Measurements from ENCODE around the gene FBXL17. TPM values are rescaled to one million over a fixed set of nuclear protein-coding genes. Genes with fewer than 3 reads are reported as not detected.

Gene FBXL17
- polyA plus RNA-seq, 1 of the 3 experiments (the other 2 are of a cell fraction) = 4.4 TPM

DNA sequence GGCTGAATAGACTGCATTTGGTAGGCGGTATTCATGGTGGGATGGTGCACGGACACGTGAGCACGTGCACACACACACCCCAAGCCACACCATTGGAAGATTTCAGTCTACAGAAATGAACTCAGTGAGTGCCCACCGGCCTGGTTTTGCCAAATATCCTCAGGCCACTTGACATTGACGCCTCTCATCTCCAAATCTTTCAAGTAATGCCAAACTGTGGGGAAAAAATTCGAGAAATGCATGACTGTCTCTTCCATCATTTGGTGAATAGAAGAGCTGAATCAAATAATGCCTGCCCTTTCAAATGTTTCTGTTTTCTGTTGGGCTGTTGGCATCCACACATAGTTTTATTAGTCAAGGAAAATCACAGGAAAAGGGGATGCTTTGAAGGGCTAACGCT, 528.9 kb downstream of the FBXL17 start:
- Histone ChIP-seq H3K27me3 (ENCODE audit: insufficient read depth) (no peaks in the 10 kb centered on the region), H3F3A (replicated peaks; ENCODE audit: insufficient read depth) (no peaks in the 10 kb centered on the region), H3K4me2 (no peak overlapping the region), H3K9ac (no peak overlapping the region), H3K4me3 (ENCODE audit: low read depth in 2 of 2, low read length in 1 of 2) (no peak overlapping the region), H2AFZ (ENCODE audit: low read depth) (no peak overlapping the region), H3K4me1 (ENCODE audit: control insufficient read depth in 1 of 2, insufficient read depth in 2 of 2, low read depth in 1 of 2, low read length in 1 of 2) (no peaks in the 10 kb centered on the region), H4K20me1 (ENCODE audit: insufficient read depth) (no peaks in the 10 kb centered on the region), H3K9me3 (no peaks in the 10 kb centered on the region), H3K9me2 (no peaks in the 10 kb centered on the region), H3K27ac (ENCODE audit: low read depth in 2 of 2, low read length in 1 of 2) (no peak overlapping the region), H3K36me3 (replicated peaks in 1 of 2; ENCODE audit: control insufficient read depth in 1 of 2, insufficient read depth in 2 of 2, low read length in 1 of 2) (no peaks in the 10 kb centered on the region), H3K79me2 (ENCODE audit: insufficient read depth) (no peaks in the 10 kb centered on the region)
- WGBS (ENCODE audit: low lambda C conversion rate) = 81% methylated on average over 8 of the region's 8 CpGs
- no peak for DNase-seq
- TF ChIP-seq ELF1 (IDR thresholded peaks at IDR 0.05) (no peak), YY1 (IDR thresholded peaks at IDR 0.05; ENCODE audit: low read depth) (no peak), JUND (IDR thresholded peaks at IDR 0.05) (no peak), MXI1 (IDR thresholded peaks at IDR 0.05; ENCODE audit: low read depth, low read length) (no peak), FOSL2 (IDR thresholded peaks at IDR 0.05; ENCODE audit: borderline replicate concordance, low read depth) (no peak), USF1 (IDR thresholded peaks at IDR 0.05; ENCODE audit: borderline replicate concordance, low read depth) (no peak), TCF12 (IDR thresholded peaks at IDR 0.05) (no peak), USF2 (IDR thresholded peaks at IDR 0.05; ENCODE audit: borderline replicate concordance, low read depth, low read length) (no peak), GATA2 (CRISPR knock-in tag; IDR thresholded peaks at IDR 0.05) (no peak), EP300 (IDR thresholded peaks at IDR 0.05; ENCODE audit: borderline replicate concordance in 1 of 2, low read depth in 1 of 2, low read length in 1 of 2) (no peak), GABPA (IDR thresholded peaks at IDR 0.05; ENCODE audit: low read depth) (no peak), IRF3 (IDR thresholded peaks at IDR 0.05; ENCODE audit: low read depth, low read length) (no peak), SIN3A (IDR thresholded peaks at IDR 0.05; ENCODE audit: borderline replicate concordance, low read depth, low read length) (no peak), RXRA (IDR thresholded peaks at IDR 0.05; ENCODE audit: borderline replicate concordance, low read depth) (no peak), FOXM1 (IDR thresholded peaks at IDR 0.05; ENCODE audit: low read depth) (no peak)
- TF ChIP-seq, protein P1, sequence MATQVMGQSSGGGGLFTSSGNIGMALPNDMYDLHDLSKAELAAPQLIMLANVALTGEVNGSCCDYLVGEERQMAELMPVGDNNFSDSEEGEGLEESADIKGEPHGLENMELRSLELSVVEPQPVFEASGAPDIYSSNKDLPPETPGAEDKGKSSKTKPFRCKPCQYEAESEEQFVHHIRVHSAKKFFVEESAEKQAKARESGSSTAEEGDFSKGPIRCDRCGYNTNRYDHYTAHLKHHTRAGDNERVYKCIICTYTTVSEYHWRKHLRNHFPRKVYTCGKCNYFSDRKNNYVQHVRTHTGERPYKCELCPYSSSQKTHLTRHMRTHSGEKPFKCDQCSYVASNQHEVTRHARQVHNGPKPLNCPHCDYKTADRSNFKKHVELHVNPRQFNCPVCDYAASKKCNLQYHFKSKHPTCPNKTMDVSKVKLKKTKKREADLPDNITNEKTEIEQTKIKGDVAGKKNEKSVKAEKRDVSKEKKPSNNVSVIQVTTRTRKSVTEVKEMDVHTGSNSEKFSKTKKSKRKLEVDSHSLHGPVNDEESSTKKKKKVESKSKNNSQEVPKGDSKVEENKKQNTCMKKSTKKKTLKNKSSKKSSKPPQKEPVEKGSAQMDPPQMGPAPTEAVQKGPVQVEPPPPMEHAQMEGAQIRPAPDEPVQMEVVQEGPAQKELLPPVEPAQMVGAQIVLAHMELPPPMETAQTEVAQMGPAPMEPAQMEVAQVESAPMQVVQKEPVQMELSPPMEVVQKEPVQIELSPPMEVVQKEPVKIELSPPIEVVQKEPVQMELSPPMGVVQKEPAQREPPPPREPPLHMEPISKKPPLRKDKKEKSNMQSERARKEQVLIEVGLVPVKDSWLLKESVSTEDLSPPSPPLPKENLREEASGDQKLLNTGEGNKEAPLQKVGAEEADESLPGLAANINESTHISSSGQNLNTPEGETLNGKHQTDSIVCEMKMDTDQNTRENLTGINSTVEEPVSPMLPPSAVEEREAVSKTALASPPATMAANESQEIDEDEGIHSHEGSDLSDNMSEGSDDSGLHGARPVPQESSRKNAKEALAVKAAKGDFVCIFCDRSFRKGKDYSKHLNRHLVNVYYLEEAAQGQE (IDR thresholded peaks at IDR 0.05; ENCODE audit: low read depth, low read length) = no peak
- TF ChIP-seq, protein P2, sequence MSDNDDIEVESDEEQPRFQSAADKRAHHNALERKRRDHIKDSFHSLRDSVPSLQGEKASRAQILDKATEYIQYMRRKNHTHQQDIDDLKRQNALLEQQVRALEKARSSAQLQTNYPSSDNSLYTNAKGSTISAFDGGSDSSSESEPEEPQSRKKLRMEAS (IDR thresholded peaks at IDR 0.05; ENCODE audit: low read depth) = no peak
- TF ChIP-seq, protein P3, sequence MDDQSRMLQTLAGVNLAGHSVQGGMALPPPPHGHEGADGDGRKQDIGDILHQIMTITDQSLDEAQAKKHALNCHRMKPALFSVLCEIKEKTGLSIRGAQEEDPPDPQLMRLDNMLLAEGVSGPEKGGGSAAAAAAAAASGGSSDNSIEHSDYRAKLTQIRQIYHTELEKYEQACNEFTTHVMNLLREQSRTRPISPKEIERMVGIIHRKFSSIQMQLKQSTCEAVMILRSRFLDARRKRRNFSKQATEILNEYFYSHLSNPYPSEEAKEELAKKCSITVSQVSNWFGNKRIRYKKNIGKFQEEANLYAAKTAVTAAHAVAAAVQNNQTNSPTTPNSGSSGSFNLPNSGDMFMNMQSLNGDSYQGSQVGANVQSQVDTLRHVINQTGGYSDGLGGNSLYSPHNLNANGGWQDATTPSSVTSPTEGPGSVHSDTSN (IDR thresholded peaks at IDR 0.05) = no peak
- CTCF ChIA-PET = no interaction called here
- POLR2A ChIA-PET = no interaction called here

All from SK-N-SH (cell line).